Measurements from ENCODE around the gene CNTF. TPM values are rescaled to one million over a fixed set of nuclear protein-coding genes. Genes with fewer than 3 reads are reported as not detected.

CNTF gene
- polyA plus RNA-seq, 3 donors from 2014 or later = 0.46 TPM; not detected in 2

DNA sequence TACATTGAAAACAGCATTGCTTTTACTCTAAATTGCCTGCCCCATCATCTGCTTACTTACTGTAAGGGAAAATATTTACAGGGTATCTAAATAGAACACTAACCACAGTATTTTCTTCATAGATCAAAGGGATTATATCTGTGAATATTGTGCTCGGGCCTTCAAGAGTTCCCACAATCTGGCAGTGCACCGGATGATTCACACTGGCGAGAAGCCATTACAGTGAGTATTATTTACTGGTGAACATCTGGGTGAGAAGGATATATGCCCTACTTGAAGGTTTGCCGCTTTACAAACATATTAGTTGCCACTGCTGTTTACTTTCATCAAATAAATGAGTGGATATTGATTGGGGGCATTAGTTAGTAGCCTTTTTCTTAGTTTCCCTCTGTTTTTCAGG, 5.9 kb upstream of the CNTF start:
- Mint-ChIP-seq H3K9me3 (no peaks in the 10 kb centered on the region), H3K4me1 (peaks cover 0 to 5% of the 10 kb centered on the region in 2 donors), H3K36me3 (peaks cover 27 to 74% (median 45%) of the 10 kb centered on the region in 3 donors), H3K27me3 (ENCODE audit: low read depth in 3 of 3) (peaks cover 0 to 2% (median 0%) of the 10 kb centered on the region in 3 donors), H3K4me3 (no peak overlapping the region), H3K27ac (peak overlapping the region in 2 of 6 donors; percentile 13 to 14)
- DNase-seq = no peak

- peaks cover 0 to 2% (median 0%) of the 10 kb centered on the region in 3 donors for H3K27me3 Mint-ChIP-seq (ENCODE audit: low read depth in 3 of 3)
- H3K36me3 Mint-ChIP-seq = peaks cover 21 to 65% (median 38%) of the 10 kb centered on the region in 3 donors
- no peak for DNase-seq
- H3K9me3 Mint-ChIP-seq = no peaks in the 10 kb centered on the region
- H3K4me1 Mint-ChIP-seq = peaks cover 0 to 5% of the 10 kb centered on the region in 2 donors
- no peak overlapping the region for H3K4me3 Mint-ChIP-seq
- H3K27ac Mint-ChIP-seq = peak overlapping the region in 4 of 6 donors; percentile 19 to 80 (median 28)
These were observed 4.4 kb upstream of the CNTF start for GRCh38 chr11:58617976-58618557.

DNA sequence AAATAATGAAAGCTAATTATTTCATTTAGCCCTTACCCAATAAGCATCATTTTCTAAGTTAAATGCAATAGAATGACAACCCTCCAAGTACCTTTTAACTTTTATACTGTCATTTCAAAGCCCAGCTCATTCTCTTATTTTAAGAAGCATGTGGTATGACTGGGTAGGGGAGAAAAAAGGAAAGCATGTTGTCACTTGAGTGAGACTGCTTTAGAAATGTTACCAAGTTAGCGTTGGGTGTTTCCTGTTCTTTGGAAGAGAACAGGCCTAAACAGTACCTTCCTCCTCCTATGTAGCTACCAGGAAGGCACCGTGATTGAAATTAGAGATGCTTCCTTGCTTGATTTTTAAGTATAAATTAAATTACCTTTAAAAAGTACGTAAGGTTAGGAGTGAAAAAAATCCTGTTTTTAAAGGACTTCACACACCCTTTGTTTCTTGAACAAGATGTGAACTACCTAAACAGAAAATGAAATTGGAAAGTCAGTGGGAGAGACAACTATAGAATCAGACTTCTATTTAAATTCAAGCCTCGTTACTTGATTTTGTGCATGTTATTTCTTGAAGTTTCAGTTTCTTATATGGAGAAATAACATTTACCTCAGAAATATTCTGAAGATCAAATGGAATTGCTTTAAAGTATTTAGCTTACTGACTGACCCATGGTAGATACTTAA, 741 bp upstream of the CNTF start:
- H3K9me3 Mint-ChIP-seq = no peaks in the 10 kb centered on the region
- peaks cover 0 to 2% (median 0%) of the 10 kb centered on the region in 3 donors for H3K27me3 Mint-ChIP-seq (ENCODE audit: low read depth in 3 of 3)
- no peaks in the 10 kb centered on the region for H3K4me1 Mint-ChIP-seq
- no peak for DNase-seq
- no peak overlapping the region for H3K27ac Mint-ChIP-seq
- no peak overlapping the region for H3K4me3 Mint-ChIP-seq
- peaks cover 17 to 55% (median 29%) of the 10 kb centered on the region in 3 donors for H3K36me3 Mint-ChIP-seq

DNA sequence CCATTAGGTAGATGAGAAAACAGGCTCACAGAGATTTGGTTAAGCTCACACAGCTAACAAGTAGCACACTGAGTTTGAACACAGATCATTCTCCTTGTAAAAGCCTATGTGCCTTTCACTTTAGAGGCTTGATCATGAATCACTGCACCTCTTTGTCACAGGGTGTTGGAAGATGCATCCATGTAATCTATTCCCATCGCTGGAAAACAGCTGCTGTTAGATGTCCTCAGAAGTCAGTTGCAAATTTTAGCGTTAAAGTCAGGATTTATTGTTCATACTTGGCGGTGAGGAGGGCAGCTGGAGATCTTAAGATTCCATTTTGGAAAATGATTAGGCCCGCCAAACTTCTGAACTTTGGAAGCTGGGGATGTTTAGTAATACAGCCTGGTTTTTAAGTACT, 2.6 kb downstream of the CNTF start:
- H3K27me3 Mint-ChIP-seq (ENCODE audit: low read depth in 3 of 3) = peaks cover 0 to 4% (median 0%) of the 10 kb centered on the region in 3 donors
- H3K4me3 Mint-ChIP-seq = no peak overlapping the region
- no peak overlapping the region for H3K27ac Mint-ChIP-seq
- H3K36me3 Mint-ChIP-seq = peaks cover 9 to 25% (median 12%) of the 10 kb centered on the region in 3 donors
- no peaks in the 10 kb centered on the region for H3K9me3 Mint-ChIP-seq
- no peaks in the 10 kb centered on the region for H3K4me1 Mint-ChIP-seq
- no peak for DNase-seq

GRCh38 chr11:58625826-58626460, 3.5 kb downstream of the CNTF start:
- DNase-seq = no peak
- peak overlapping the region in 3 of 6 donors; percentile 2 to 26 (median 2) for H3K27ac Mint-ChIP-seq
- H3K27me3 Mint-ChIP-seq (ENCODE audit: low read depth in 3 of 3) = peaks cover 0 to 4% (median 0%) of the 10 kb centered on the region in 3 donors
- H3K36me3 Mint-ChIP-seq = peaks cover 9 to 22% (median 9%) of the 10 kb centered on the region in 3 donors
- no peaks in the 10 kb centered on the region for H3K4me1 Mint-ChIP-seq
- no peak overlapping the region for H3K4me3 Mint-ChIP-seq
- H3K9me3 Mint-ChIP-seq = no peaks in the 10 kb centered on the region

DNA sequence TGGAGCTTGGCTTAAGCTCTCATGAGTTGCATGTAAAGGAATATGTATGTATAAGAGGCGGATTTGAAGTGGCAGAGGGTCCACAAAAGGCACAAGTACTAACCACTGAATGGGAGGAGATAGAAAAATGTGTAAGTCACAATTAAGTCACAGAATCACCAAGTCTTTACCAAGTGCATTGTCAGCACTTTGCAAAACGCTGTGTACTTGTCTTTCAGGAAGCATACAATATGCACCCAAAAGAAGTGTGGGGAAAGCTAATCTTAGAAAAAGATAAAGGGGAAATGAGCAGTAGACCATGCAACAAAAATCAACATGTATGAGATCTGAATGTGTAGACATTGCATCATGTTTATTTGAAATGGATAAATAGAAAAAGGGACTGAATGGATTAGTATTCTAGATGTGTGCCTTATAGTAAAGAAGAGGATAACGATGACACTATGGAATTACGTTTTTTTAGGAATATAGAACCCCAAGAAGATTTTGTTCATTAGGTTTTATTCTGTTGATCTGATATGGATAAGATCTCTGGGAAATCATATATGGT, 4.5 kb downstream of the CNTF start:
- Mint-ChIP-seq H3K27me3 (ENCODE audit: low read depth in 3 of 3) (peaks cover 0 to 4% (median 0%) of the 10 kb centered on the region in 3 donors), H3K27ac (peak overlapping the region in 3 of 6 donors; percentile 5 to 33 (median 13)), H3K9me3 (no peaks in the 10 kb centered on the region), H3K4me3 (no peak overlapping the region), H3K36me3 (peaks cover 8 to 21% (median 9%) of the 10 kb centered on the region in 3 donors), H3K4me1 (no peaks in the 10 kb centered on the region)
- no peak for DNase-seq

GRCh38 chr11:58628446-58628845, 6.0 kb downstream of the CNTF start:
- Mint-ChIP-seq H3K9me3 (no peaks in the 10 kb centered on the region), H3K27me3 (ENCODE audit: low read depth in 3 of 3) (peaks cover 0 to 4% (median 0%) of the 10 kb centered on the region in 3 donors), H3K4me3 (no peak overlapping the region), H3K27ac (no peak overlapping the region), H3K4me1 (no peaks in the 10 kb centered on the region), H3K36me3 (peaks cover 5 to 18% (median 9%) of the 10 kb centered on the region in 3 donors)
- DNase-seq = no peak

DNA sequence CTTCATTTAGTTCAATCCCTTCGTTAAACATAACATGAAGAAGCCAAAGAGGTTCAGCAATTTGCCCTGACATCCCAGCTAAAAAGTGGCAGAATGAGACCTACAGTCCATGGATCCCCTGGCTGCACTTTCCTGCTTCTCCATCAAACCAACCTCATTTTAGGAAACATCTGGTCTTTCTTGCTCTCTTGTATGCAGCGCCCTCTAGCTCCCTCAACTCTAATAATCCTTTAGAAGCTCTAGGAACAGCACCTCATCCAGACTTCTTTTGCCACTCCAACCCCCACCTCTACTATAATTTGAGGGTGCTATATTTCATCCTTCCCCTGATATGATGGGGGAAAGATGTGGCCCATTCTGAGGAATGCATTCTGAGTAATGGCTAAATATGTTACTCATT, 7.4 kb downstream of the CNTF start:
- H3K4me3 Mint-ChIP-seq = no peak overlapping the region
- peak in 1 of 3 donors; percentile 12 for DNase-seq
- no peaks in the 10 kb centered on the region for H3K4me1 Mint-ChIP-seq
- peaks cover 0 to 7% (median 5%) of the 10 kb centered on the region in 3 donors for H3K36me3 Mint-ChIP-seq
- H3K27ac Mint-ChIP-seq = peak overlapping the region in 3 of 6 donors; percentile 2 to 37 (median 12)
- peaks cover 0 to 4% (median 0%) of the 10 kb centered on the region in 3 donors for H3K27me3 Mint-ChIP-seq (ENCODE audit: low read depth in 3 of 3)
- H3K9me3 Mint-ChIP-seq = no peaks in the 10 kb centered on the region

- no peak for DNase-seq
- H3K4me1 Mint-ChIP-seq = no peaks in the 10 kb centered on the region
- no peak overlapping the region for H3K4me3 Mint-ChIP-seq
- no peaks in the 10 kb centered on the region for H3K9me3 Mint-ChIP-seq
- H3K27me3 Mint-ChIP-seq (ENCODE audit: low read depth in 3 of 3) = peaks cover 0 to 4% (median 0%) of the 10 kb centered on the region in 3 donors
- peak overlapping the region in 1 of 6 donors; percentile 18 for H3K27ac Mint-ChIP-seq
- H3K36me3 Mint-ChIP-seq = peaks cover 0 to 5% (median 4%) of the 10 kb centered on the region in 3 donors
These were observed 8.9 kb downstream of the CNTF start for GRCh38 chr11:58631378-58631777.

- DNase-seq = no peak
- Mint-ChIP-seq H3K4me3 (no peak overlapping the region), H3K9me3 (no peaks in the 10 kb centered on the region), H3K27ac (no peak overlapping the region), H3K27me3 (ENCODE audit: low read depth in 3 of 3) (peaks cover 0 to 4% (median 0%) of the 10 kb centered on the region in 3 donors), H3K4me1 (no peaks in the 10 kb centered on the region), H3K36me3 (no peaks in the 10 kb centered on the region)
These were observed 10.0 kb downstream of the CNTF start for GRCh38 chr11:58632510-58632909.

DNA sequence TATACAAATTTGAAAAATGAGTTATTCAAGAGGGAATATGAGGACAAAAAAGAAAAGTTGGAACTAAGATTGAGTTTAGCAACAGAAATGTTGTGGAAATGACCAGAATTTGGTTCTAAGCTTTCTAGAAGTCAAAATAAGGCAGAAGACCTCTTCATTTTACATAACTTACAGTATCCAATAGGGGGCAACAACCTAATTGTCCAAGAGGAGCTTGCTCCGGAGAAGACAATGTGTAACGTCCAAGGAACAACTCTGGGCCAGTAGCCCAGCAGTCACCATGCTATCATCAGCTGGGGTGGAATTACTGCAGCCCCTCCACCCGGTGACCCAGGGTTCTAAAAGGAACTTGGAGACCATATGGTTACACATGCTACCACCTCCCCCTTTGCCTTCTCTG, 14.1 kb downstream of the CNTF start:
- no peaks in the 10 kb centered on the region for H3K27me3 Mint-ChIP-seq (ENCODE audit: low read depth in 3 of 3)

GRCh38 chr11:58637371-58637770, 14.9 kb downstream of the CNTF start:
- H3K9me3 Mint-ChIP-seq = no peaks in the 10 kb centered on the region
- H3K36me3 Mint-ChIP-seq = no peaks in the 10 kb centered on the region
- peaks cover 18 to 20% of the 10 kb centered on the region in 2 donors for H3K4me1 Mint-ChIP-seq
- DNase-seq = no peak
- no peak overlapping the region for H3K27ac Mint-ChIP-seq
- no peaks in the 10 kb centered on the region for H3K27me3 Mint-ChIP-seq (ENCODE audit: low read depth in 3 of 3)
- no peak overlapping the region for H3K4me3 Mint-ChIP-seq

More for the DNA sequence above, 14.1 kb downstream of the CNTF start:
- Mint-ChIP-seq H3K4me1 (peaks cover 18 to 19% of the 10 kb centered on the region in 2 donors), H3K36me3 (no peaks in the 10 kb centered on the region), H3K4me3 (no peak overlapping the region), H3K27ac (no peak overlapping the region), H3K9me3 (no peaks in the 10 kb centered on the region)
- DNase-seq = no peak

GRCh38 chr11:58639103-58639502, 16.6 kb downstream of the CNTF start:
- peaks cover 18 to 20% of the 10 kb centered on the region in 2 donors for H3K4me1 Mint-ChIP-seq
- no peak for DNase-seq
- H3K4me3 Mint-ChIP-seq = no peak overlapping the region
- no peak overlapping the region for H3K27ac Mint-ChIP-seq
- no peaks in the 10 kb centered on the region for H3K36me3 Mint-ChIP-seq
- H3K27me3 Mint-ChIP-seq (ENCODE audit: low read depth in 3 of 3) = peaks cover 0 to under 1% (median 0%) of the 10 kb centered on the region in 3 donors
- no peaks in the 10 kb centered on the region for H3K9me3 Mint-ChIP-seq

GRCh38 chr11:58639669-58640068, 17.2 kb downstream of the CNTF start:
- no peak for DNase-seq
- peak overlapping the region in 3 of 6 donors; percentile 15 to 78 (median 60) for H3K27ac Mint-ChIP-seq
- peak overlapping the region in 2 of 5 donors; percentile 1 to 57 for H3K4me3 Mint-ChIP-seq
- peaks cover 0 to 5% (median 0%) of the 10 kb centered on the region in 3 donors for H3K27me3 Mint-ChIP-seq (ENCODE audit: low read depth in 3 of 3)
- H3K4me1 Mint-ChIP-seq = peaks cover 18 to 20% of the 10 kb centered on the region in 2 donors
- no peaks in the 10 kb centered on the region for H3K9me3 Mint-ChIP-seq
- no peaks in the 10 kb centered on the region for H3K36me3 Mint-ChIP-seq
